Peyer's patch (tissue), 4 donors: ENCODE data around the gene MGARP.

Experiments used
- POLR2A ChIP-seq, 2 donors: fragments of 450-650 bp; IDR thresholded peaks; one replicate each; pipeline ENCODE4 v1.5.1; 2017; ENCODE audit warnings: antibody characterized with exemption in 2 of 2, mild to moderate bottlenecking in 2 of 2, moderate library complexity in 2 of 2
- TF ChIP-seq, protein P1 (sequence below), 6 experiments: fragments of 450-650 bp in 4 of 6; fragments of 200-600 bp in 2 of 6; sonication (generic) in 1 of 6; IDR thresholded peaks; one replicate each; pipeline ENCODE4 v1.5.1; 2017 to 2019; ENCODE audit warnings: antibody characterized with exemption in 6 of 6, mild to moderate bottlenecking in 3 of 6, moderate library complexity in 1 of 6

DNA sequence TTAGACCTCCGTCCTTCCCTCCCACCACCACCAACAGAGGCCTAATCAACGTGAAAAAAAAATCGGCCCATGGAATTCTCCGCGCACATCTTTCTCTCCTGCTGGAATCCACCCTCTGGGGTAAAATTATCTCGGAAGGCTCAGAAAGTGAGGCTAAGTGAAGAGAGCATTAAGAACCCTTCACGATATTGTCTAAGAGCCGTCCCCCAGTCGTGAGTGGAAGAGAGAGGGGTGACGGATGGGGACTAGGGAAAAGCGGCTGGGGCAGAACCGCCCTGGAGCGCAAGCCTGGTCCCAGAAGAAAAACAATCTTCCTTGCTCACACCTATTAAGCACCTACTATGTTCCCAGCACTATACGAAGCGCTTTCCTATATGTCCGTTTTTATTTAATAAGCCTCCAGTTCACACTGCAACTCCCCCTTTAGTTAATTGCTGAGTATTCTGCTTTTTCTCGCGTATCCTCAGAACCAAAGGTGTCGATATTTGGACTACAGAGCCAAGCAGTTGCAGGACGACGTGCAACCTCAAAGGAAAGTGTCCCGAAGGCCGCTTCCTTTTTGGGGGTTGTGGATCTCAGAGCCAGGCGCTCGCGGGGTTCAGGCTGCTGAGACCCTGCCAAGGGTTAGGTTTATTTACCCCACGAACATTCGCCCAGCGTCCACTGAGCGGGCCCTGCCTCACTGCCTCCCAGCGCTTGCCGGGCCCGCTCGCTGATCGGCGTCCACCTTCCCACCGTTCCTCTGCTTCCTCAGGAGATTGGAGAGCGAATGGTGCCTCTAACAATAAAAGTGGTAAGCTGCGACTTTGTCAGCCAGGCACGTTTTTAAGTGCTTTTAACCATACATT, 889 bp downstream of the MGARP start:
- TF ChIP-seq, protein P1, sequence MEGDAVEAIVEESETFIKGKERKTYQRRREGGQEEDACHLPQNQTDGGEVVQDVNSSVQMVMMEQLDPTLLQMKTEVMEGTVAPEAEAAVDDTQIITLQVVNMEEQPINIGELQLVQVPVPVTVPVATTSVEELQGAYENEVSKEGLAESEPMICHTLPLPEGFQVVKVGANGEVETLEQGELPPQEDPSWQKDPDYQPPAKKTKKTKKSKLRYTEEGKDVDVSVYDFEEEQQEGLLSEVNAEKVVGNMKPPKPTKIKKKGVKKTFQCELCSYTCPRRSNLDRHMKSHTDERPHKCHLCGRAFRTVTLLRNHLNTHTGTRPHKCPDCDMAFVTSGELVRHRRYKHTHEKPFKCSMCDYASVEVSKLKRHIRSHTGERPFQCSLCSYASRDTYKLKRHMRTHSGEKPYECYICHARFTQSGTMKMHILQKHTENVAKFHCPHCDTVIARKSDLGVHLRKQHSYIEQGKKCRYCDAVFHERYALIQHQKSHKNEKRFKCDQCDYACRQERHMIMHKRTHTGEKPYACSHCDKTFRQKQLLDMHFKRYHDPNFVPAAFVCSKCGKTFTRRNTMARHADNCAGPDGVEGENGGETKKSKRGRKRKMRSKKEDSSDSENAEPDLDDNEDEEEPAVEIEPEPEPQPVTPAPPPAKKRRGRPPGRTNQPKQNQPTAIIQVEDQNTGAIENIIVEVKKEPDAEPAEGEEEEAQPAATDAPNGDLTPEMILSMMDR (IDR thresholded peaks at IDR 0.05): no peak
- no peak for TF ChIP-seq POLR2A (IDR thresholded peaks at IDR 0.05)
